Measurements from ENCODE around the gene NSFL1C.

DNA sequence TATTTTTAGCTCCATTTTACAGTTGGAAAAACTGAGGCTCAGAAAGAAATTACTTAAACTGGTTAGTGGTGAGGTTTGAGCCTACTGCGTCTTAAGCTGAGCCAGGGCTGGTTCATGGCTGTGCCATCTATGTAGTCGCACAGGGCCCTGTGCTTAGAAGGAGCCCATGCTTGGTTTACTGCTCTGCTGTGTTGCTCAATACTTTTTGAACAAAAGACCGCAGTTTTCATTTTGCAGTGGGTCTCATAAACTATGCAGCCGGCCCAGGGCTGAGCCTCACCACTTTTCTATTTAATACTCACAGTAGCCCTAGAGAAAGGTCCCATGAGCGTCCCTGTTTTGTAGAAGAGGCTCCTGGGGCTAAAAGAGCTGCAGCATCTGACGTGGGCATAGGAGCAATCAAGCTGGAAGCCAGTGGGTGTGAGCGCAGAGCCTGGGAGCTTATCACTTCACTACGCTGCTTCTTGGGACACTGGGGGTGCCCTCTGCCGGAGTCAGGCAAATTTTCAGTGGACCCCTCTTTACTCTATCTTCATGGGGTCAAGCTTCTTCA lies 24.1 kb upstream of the NSFL1C start:
- TF ChIP-seq POLR2AphosphoS5 (IDR thresholded peaks at IDR 0.05) (no peak), EP300 (IDR thresholded peaks at IDR 0.05; ENCODE audit: low read depth) (no peak)
- TF ChIP-seq, protein P1, sequence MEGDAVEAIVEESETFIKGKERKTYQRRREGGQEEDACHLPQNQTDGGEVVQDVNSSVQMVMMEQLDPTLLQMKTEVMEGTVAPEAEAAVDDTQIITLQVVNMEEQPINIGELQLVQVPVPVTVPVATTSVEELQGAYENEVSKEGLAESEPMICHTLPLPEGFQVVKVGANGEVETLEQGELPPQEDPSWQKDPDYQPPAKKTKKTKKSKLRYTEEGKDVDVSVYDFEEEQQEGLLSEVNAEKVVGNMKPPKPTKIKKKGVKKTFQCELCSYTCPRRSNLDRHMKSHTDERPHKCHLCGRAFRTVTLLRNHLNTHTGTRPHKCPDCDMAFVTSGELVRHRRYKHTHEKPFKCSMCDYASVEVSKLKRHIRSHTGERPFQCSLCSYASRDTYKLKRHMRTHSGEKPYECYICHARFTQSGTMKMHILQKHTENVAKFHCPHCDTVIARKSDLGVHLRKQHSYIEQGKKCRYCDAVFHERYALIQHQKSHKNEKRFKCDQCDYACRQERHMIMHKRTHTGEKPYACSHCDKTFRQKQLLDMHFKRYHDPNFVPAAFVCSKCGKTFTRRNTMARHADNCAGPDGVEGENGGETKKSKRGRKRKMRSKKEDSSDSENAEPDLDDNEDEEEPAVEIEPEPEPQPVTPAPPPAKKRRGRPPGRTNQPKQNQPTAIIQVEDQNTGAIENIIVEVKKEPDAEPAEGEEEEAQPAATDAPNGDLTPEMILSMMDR (IDR thresholded peaks at IDR 0.05) = no peak
